Sigmoid colon (tissue), 4 donors: ENCODE data around the gene ARL2.

Source experiments
- CTCF ChIP-seq, 4 experiments: fragments of 450-650 bp in 3 of 4; fragments of 200-600 bp in 1 of 4; IDR thresholded peaks; one replicate each; pipeline ENCODE4 v1.5.1; 2016 to 2019; ENCODE audit warnings: antibody characterized with exemption in 4 of 4, mild to moderate bottlenecking in 3 of 4, moderate library complexity in 2 of 4
- POLR2AphosphoS5 ChIP-seq, 4 donors: sonication (generic); formaldehyde crosslinking; IDR thresholded peaks; one replicate each; pipeline ENCODE4 v1.6.1; 2017; ENCODE audit warnings: antibody characterized with exemption in 4 of 4

GRCh38 chr11:65063532-65063931 lies 49.6 kb downstream of the ARL2 start:
- TF ChIP-seq POLR2AphosphoS5 (IDR thresholded peaks at IDR 0.05) = no peak
- TF ChIP-seq CTCF (IDR thresholded peaks at IDR 0.05) = no peak
